Activated naive CD4-positive, alpha-beta T cell treated with anti-CD3 and anti-CD28 coated beads for 36 hours (primary cell): ENCODE measurements around the gene DNAJB8. TPM values are rescaled to one million over a fixed set of nuclear protein-coding genes. Genes with fewer than 3 reads are reported as not detected.
A peak's percentile ranks its signal among the peaks of the same experiment; 100 is the strongest.

Experiments
- CTCF ChIA-PET: fragments of 350-600 bp; sonication (Branson Sonifier 250); formaldehyde crosslinking; loops from one replicate; lab custom pipeline; 2021; ENCODE audit warnings: antibody characterized with exemption; lab: Charles Lee
- DNase-seq: peaks from one replicate; pipeline ENCODE4 v3.0.0-alpha.2; 2020
- H3K27ac Mint-ChIP-seq: one replicate; pipeline ENCODE4 v1.8.0; 2021; ENCODE audit warnings: mild to moderate bottlenecking, mixed read lengths
- H3K27me3 Mint-ChIP-seq: one replicate; pipeline ENCODE4 v1.8.0; 2021; ENCODE audit warnings: low read depth, mixed read lengths
- H3K36me3 Mint-ChIP-seq: one replicate; pipeline ENCODE4 v1.8.0; 2021; ENCODE audit warnings: low read depth, mixed read lengths
- H3K4me1 Mint-ChIP-seq: one replicate; pipeline ENCODE4 v1.8.0; 2021; ENCODE audit warnings: low read depth, mixed read lengths
- H3K4me3 Mint-ChIP-seq: one replicate; pipeline ENCODE4 v1.8.0; 2021; ENCODE audit warnings: mild to moderate bottlenecking, moderate library complexity, mixed read lengths
- H3K9me3 Mint-ChIP-seq: one replicate; pipeline ENCODE4 v1.8.0; 2021; ENCODE audit warnings: mixed read lengths
- intact Hi-C: fragments of 100-400 bp; cut with micrococcal nuclease; formaldehyde crosslinking; loops from one replicate; pipeline ENCODE4 v1.15.1; 2023
- total RNA-seq, 2 experiments: library from RNA; stranded (reverse); gene quantifications; one replicate each; pipeline ENCODE4 v1.2.3, GENCODE V29; 2021

Gene DNAJB8
- total RNA-seq, 2 experiments from 2014 or later = not detected

GRCh38 chr3:128492671-128493569 lies 26.2 kb upstream of the DNAJB8 start, which contains the start of gene GATA2:
Gene GATA2, minus strand, starts transcription at chr3:128493201. Its CDS starts 6,170 bp downstream, at chr3:128487031.
- Mint-ChIP-seq H3K4me3 (peak within 1 kb of the TSS; percentile 23), H3K27ac (no peak within 1 kb of the TSS), H3K9me3 (no peaks in the 10 kb centered on the region), H3K27me3 (peaks cover 64% of the 10 kb centered on the region), H3K4me1 (peaks cover 25% of the 10 kb centered on the region), H3K36me3 (no peaks in the 10 kb centered on the region)
- CTCF ChIA-PET = interaction anchor here (0.8 to 3.9 kb wide), 3 partner anchors 66 to 116 kb away, joined by 3 to 19 read pairs (median 3); no protein-coding TSS in a partner anchor
- intact Hi-C loops = loop anchor here (1.0 to 10.0 kb wide), 4 partner anchors 67 to 396 kb away; partner anchors contain the start of gene EEFSEC
- DNase-seq = peak; percentile 57

- no peak for DNase-seq
- H3K4me1 Mint-ChIP-seq = peaks cover 28% of the 10 kb centered on the region
- CTCF ChIA-PET = interaction anchor here (3.9 kb wide), 1 partner anchor 66 kb away, joined by 19 read pairs; no protein-coding TSS in a partner anchor
- H3K27me3 Mint-ChIP-seq = peaks cover 66% of the 10 kb centered on the region
- H3K27ac Mint-ChIP-seq = no peak overlapping the region
- peak overlapping the region; percentile 23 for H3K4me3 Mint-ChIP-seq
- H3K36me3 Mint-ChIP-seq = no peaks in the 10 kb centered on the region
- intact Hi-C loops = loop anchor here (1.0 to 10.0 kb wide), 5 partner anchors 66 to 415 kb away; partner anchors contain the start of gene EEFSEC
- no peaks in the 10 kb centered on the region for H3K9me3 Mint-ChIP-seq
Measured at GRCh38 chr3:128491941-128492670, 25.4 kb upstream of the DNAJB8 start.

DNA sequence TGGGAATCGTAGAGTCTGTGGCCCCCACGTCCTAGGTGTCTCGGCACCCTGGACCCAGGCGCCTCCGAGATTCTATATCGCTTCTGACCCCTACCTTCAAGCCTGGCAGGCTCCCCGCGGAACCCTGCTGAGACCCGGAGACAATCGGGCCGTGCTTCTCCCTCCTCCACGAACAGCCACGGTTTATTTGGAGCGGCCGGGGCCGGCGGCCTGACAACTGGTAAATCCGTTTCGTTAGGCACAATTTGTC lies 24.9 kb upstream of the DNAJB8 start:
- H3K27ac Mint-ChIP-seq = no peak overlapping the region
- H3K4me1 Mint-ChIP-seq = peaks cover 31% of the 10 kb centered on the region
- DNase-seq = no peak
- CTCF ChIA-PET = interaction anchor here (3.9 kb wide), 1 partner anchor 65 kb away, joined by 19 read pairs; no protein-coding TSS in a partner anchor
- H3K36me3 Mint-ChIP-seq = no peaks in the 10 kb centered on the region
- no peak overlapping the region for H3K4me3 Mint-ChIP-seq
- peaks cover 66% of the 10 kb centered on the region for H3K27me3 Mint-ChIP-seq
- intact Hi-C loops = loop anchor here (2.0 to 10.0 kb wide), 4 partner anchors 81 to 415 kb away; partner anchors contain the start of gene EEFSEC
- no peaks in the 10 kb centered on the region for H3K9me3 Mint-ChIP-seq

DNA sequence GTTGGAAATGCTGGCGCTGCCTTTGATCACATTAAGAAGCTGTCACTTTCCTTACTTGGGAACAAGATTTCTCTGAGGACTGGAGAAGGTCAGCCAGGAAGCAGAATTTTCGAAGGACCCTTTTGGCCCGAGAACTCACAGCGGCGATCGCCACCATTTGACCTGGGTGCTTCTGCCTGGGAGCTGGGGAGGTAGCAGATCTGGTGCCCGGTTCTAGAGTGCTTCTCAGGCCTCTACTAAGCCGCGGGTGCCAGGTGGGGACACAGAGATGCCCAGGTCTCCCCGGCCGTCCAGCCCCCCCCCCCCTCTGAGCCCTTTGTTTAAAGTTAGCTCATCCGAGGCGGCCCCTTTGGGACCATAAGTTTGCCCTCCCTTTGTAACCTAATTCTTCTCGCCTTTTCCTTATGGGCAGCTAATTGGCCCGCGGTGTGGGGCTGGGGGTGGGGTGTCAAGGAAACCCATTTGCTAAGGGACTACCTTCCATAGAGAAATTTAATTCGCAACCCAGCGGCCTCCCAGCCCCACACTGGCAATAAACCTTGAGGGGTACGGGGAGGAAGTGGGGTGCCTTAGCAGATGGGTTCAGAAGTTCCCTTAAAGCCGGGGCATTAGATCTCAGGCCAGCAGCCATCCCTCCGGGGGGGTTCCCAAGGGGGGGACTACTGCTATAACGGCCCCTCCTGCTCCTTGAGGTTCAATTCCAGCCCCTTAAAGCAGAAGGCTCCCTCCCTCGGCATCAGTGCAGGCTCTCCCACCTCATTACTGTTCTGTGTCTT lies 24.4 kb upstream of the DNAJB8 start:
- Mint-ChIP-seq H3K27ac (no peak overlapping the region), H3K27me3 (peaks cover 68% of the 10 kb centered on the region), H3K4me1 (peaks cover 35% of the 10 kb centered on the region), H3K9me3 (no peaks in the 10 kb centered on the region), H3K36me3 (no peaks in the 10 kb centered on the region), H3K4me3 (no peak overlapping the region)
- intact Hi-C loops = loop anchor here (2.0 to 10.0 kb wide), 4 partner anchors 81 to 414 kb away; partner anchors contain the start of gene EEFSEC
- no peak for DNase-seq
- CTCF ChIA-PET = interaction anchor here (0.6 to 3.9 kb wide), 3 partner anchors 65 to 213 kb away, joined by 3 to 19 read pairs (median 5); no protein-coding TSS in a partner anchor

- Mint-ChIP-seq H3K27me3 (peaks cover 67% of the 10 kb centered on the region), H3K9me3 (no peaks in the 10 kb centered on the region), H3K27ac (no peak overlapping the region), H3K36me3 (no peaks in the 10 kb centered on the region), H3K4me3 (no peak overlapping the region), H3K4me1 (peaks cover 35% of the 10 kb centered on the region)
- intact Hi-C loops = loop anchor here (2.0 to 10.0 kb wide), 4 partner anchors 82 to 414 kb away; partner anchors contain the start of gene EEFSEC
- no peak for DNase-seq
- CTCF ChIA-PET = interaction anchor here (0.6 to 3.9 kb wide), 3 partner anchors 64 to 212 kb away, joined by 3 to 19 read pairs (median 5); no protein-coding TSS in a partner anchor
Measured at GRCh38 chr3:128490650-128490914, 23.9 kb upstream of the DNAJB8 start.

DNA sequence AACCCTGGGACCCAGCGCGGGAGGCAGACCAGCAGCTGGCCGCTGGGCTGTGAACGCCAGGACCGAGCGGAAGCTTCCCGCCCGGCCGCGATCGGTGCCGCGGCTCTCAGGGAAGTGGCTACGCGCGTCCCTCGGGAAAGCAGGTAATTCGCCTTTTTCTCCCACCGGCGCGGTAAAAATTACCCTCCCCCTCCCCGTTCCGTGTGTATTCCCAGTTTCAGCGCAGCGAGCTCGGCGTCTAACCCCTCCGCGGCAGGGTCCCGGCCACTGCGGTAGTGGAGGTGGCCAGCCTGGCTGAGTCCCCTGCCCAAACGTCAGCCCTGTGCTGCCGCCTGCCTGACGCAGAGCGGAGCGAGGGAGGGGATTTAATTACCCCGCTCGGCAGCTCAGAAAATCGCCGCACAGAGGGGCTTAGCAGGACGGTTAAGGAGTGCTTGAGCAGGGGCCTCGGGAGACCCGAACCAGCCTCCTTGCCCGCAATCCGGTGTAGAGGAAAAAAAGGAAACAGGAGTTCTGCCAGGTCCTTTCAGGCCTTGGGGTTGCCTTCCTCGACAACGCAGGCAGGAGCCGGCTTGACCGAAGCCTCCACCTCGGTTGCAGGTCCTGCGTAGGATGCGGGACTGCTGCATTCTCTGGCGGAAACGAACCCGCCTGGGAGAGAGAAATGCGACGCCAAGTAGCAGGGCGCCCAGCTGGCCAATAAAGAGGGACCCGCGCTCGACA lies 23.4 kb upstream of the DNAJB8 start:
- Mint-ChIP-seq H3K36me3 (no peaks in the 10 kb centered on the region), H3K27me3 (peaks cover 68% of the 10 kb centered on the region), H3K4me1 (peaks cover 35% of the 10 kb centered on the region), H3K4me3 (peak overlapping the region; percentile 67), H3K27ac (no peak overlapping the region), H3K9me3 (no peaks in the 10 kb centered on the region)
- intact Hi-C loops = loop anchor here (1.0 to 10.0 kb wide), 5 partner anchors 7 to 413 kb away; partner anchors contain the start of gene EEFSEC
- peak; percentile 46 for DNase-seq
- CTCF ChIA-PET = interaction anchor here (1.2 to 3.9 kb wide), 2 partner anchors 64 to 212 kb away, joined by 3 to 19 read pairs; no protein-coding TSS in a partner anchor

DNA sequence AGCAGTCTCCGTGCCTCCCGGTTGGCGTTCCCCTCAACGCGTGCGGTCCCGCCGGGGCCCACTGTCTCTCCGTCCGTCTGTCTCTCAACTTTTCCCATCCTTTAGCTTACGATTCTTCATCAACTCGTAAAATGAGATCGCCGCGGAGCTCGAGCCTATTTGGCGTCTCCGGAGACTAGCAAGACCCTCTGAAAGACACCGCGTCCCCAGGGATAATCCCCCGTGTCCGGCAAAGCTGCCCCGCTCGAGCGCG lies 22.9 kb upstream of the DNAJB8 start:
- Mint-ChIP-seq H3K4me1 (peaks cover 35% of the 10 kb centered on the region), H3K4me3 (peak overlapping the region; percentile 67), H3K36me3 (no peaks in the 10 kb centered on the region), H3K9me3 (no peaks in the 10 kb centered on the region), H3K27ac (no peak overlapping the region), H3K27me3 (peaks cover 70% of the 10 kb centered on the region)
- intact Hi-C loops = loop anchor here (1.0 kb wide), 1 partner anchor 8 kb away; no protein-coding TSS in a partner anchor
- DNase-seq = no peak
- CTCF ChIA-PET = interaction anchor here (0.6 to 3.9 kb wide), 2 partner anchors 63 to 155 kb away, joined by 3 to 19 read pairs; no protein-coding TSS in a partner anchor

DNA sequence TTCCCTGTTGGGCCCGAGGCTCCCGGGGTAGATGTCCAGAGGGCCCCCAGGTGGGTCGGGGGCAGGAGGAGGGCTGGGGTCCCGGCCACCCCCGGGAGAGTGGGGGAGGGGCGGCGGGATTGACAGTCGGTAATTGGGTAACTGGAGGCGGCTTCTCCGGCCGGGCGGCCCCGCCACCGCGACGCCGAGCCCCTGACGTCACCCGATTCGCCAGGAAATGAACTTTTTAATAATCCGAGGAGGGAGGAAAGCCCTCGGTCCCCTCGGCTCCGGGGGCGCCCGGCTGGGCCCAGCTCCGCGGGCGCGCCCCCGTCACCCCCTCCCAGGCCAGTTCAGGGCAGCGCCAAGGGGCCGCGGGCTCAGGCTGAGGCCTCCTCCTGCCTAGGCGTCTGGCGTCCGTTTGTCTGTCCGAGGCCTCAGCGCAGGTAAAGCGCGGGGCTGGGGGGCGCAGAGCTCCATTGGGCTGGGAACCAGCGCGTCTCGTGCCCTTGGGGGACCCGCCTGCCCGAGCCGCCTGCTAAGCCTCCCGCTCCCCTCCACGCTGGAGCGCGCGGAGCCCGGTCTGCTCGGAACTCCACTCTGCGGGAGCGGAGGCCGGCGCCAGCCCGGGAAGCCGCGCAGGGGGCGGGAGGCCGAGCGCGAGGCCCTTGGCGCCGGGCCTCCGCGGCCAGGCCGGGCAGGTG lies 22.4 kb upstream of the DNAJB8 start:
- H3K9me3 Mint-ChIP-seq = no peaks in the 10 kb centered on the region
- intact Hi-C loops = loop anchor here (1.0 kb wide), 1 partner anchor 8 kb away; no protein-coding TSS in a partner anchor
- H3K27ac Mint-ChIP-seq = no peak overlapping the region
- H3K36me3 Mint-ChIP-seq = no peaks in the 10 kb centered on the region
- H3K27me3 Mint-ChIP-seq = peaks cover 70% of the 10 kb centered on the region
- H3K4me3 Mint-ChIP-seq = peak overlapping the region; percentile 42
- CTCF ChIA-PET = interaction anchor here (0.6 to 3.9 kb wide), 2 partner anchors 63 to 155 kb away, joined by 3 to 19 read pairs; no protein-coding TSS in a partner anchor
- peaks cover 37% of the 10 kb centered on the region for H3K4me1 Mint-ChIP-seq
- DNase-seq = peak; percentile 65

DNA sequence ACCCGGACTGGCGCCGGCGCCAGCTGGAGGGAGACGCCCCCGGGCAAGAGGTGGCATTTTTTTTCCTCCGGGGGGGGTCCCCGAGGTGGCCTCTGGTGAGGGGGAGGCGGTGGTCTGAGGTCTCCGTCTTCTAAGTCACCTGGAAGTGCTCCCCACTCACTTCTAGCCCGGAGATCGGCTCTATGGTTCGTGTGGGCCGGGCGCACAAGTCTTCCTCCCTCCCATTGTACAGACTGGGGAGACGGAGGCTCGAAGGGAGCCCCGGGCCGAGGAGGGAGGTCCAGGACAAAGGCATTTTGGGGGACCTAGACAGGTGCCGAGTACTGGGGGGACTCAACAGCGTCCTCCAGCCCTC lies 21.9 kb upstream of the DNAJB8 start:
- CTCF ChIA-PET = no interaction called here
- intact Hi-C loops = no loop called here
- Mint-ChIP-seq H3K27me3 (peaks cover 70% of the 10 kb centered on the region), H3K4me3 (peak overlapping the region; percentile 42), H3K27ac (no peak overlapping the region), H3K36me3 (no peaks in the 10 kb centered on the region), H3K4me1 (peaks cover 41% of the 10 kb centered on the region), H3K9me3 (no peaks in the 10 kb centered on the region)
- no peak for DNase-seq

DNA sequence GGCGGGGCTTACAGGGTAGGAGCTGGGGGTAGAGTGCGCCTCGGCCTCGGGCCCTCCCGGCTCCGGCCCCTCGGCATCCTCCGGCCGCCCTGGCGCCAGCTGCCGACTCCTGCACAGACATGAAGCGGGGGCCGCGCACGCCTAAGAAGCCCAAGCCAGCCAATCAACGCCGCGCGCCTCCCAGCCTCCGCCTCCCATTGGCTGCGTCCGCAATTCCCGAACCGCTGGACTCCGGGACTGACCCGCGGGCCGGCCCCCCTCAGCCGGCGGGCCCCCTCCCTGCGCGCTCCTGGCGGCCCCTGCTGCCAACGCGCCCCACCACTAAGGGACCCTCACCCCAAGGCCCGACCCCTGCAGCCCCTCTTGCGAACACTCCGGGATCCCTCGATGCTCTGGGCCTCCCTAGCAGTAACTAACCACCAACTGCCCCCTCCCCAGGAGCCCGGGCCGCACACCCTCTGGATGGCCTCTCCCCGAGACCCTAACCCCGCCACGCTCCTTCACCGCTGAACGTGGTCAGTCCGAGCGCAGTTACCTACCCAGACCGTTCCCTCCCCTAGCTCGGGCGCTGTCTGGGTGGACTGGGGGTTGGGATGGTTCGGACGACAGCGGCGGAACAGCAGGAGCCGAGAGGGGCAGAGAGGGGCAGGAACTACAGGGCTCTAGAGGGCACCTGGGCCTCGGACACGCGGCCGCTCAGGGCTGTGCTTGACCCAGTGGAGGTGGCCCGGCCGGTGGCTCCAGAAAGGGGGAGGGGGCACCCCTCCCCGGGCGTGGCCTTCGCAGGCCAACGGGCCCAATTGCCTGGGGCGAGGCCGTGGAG lies 21.3 kb upstream of the DNAJB8 start:
- intact Hi-C loops = loop anchor here (1.0 kb wide), 1 partner anchor 40 kb away; no protein-coding TSS in a partner anchor
- Mint-ChIP-seq H3K36me3 (no peaks in the 10 kb centered on the region), H3K9me3 (no peaks in the 10 kb centered on the region), H3K27me3 (peaks cover 72% of the 10 kb centered on the region), H3K27ac (no peak overlapping the region), H3K4me3 (peak overlapping the region; percentile 72), H3K4me1 (peaks cover 45% of the 10 kb centered on the region)
- CTCF ChIA-PET = no interaction called here
- DNase-seq = peak; percentile 44
